Stimulated activated CD8-positive, alpha-beta memory T cell treated with anti-CD3 and anti-CD28 coated beads, Interleukin-15, amount 100 ng/mL, for 48 hours (primary cell): ENCODE measurements around the gene SSBP3.
"Not testable (repeated sequence)": the region's sequence is repeated elsewhere in the genome, so short reads cannot be mapped to it uniquely, and the experiment has no call there.

Source experiments
- DNase-seq, 2 donors: peaks; one replicate each; pipeline ENCODE4 v3.0.0-alpha.2; 2020; ENCODE audit warnings: low read depth in 2 of 2

SSBP3 gene

GRCh38 chr1:54244655-54245054 is 161.5 kb downstream of the SSBP3 start:
- DNase-seq: no peak

DNA sequence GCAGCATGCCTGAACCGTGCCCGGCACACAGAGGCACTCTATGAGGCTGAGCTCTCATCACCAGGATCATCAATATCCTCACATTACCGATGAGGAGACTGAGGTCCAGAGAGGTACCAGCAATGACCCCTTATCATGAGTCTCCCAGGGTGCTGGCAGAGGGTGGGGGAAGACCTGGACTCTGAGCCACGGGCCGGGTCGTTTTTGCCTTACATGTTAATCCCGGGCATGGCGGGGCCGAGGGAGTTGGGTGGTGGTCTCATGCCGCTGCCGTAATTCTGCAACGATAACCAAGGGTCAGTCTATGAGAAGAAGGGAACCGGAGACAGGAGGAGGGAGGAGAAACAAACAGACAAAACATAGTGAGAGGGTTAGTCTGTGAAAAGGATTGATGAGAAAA is 163.2 kb downstream of the SSBP3 start:
- DNase-seq: no peak

DNA sequence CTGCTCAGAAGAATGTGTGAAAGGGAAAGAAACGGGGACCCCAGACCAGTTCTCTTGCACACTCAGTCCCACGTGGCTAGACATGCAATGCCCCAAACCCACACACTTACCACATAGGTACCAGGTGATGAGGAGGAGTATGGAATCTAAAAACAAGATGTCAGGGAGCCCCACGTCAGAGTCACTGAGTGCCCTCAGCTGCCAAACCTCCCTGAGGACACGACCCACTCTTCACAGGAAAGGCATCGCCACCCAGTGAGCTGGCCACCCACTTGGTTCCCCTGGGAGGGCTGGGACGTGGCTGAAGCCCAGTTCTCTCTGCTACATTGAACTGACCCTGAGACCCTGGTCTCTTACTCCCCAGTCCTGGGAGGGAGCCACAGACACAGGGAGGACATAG is 164.8 kb downstream of the SSBP3 start:
- DNase-seq: no peak

GRCh38 chr1:54240741-54241335 is 165.4 kb downstream of the SSBP3 start:
- no peak for DNase-seq

GRCh38 chr1:54239631-54240031 is 166.6 kb downstream of the SSBP3 start:
- no peak for DNase-seq

GRCh38 chr1:54239035-54239383 is 167.2 kb downstream of the SSBP3 start:
- DNase-seq: no peak

DNA sequence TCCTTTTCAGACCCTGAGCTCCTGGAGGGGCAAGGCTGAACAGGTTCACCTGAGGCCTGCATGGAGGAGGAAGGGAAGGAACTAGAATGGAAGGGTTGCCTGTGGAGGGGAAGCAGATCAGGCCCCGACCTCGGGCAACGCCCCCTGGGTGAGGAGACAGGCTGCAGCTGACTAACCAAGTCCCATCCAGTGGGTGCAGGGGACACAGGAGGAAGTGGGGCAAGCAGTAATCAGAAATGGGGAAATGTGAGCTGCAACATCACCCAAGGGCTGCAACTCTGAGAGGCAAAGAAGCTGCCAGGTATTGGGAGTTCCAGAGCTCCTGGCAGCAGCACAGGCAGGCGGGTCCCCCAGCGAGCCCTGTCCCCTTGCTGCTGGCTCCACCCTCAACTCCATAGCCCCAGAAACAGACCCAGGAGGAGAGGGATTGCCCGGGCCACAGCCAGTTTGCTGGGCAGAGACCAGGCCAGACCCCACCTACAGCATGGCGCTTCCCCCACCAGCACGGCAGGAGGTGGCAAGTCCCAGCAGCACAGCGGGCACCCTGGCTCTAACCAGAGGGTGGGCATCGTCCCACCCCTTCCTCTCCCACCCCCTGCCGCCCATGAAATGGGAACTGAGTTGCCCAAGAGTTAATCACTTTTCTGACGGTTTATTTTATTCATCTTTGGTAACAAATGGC is 167.7 kb downstream of the SSBP3 start:
- no peak for DNase-seq

GRCh38 chr1:54237586-54237985 is 168.6 kb downstream of the SSBP3 start:
- no peak for DNase-seq

DNA sequence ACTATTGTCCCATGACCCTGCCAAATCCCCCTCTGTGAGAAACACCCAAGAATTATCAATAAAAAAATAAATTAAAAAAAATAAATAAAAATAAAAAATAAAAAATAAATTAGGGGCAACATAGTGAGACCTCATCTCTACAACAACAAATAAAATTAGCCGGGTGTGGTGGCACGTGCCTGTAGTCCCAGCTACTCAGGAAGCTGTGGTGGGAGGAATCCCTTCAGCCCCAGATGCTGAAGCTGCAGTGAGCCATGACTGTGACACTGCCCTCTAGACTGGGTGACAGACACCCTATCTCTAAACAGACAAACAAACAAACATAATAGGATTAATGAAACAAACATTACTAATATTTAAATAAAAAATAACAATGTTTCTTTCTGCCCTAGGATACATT is 171.9 kb downstream of the SSBP3 start:
- DNase-seq: no peak

GRCh38 chr1:54233196-54233595 is 173.0 kb downstream of the SSBP3 start:
- DNase-seq: not testable (repeated sequence)

GRCh38 chr1:54230507-54231339 is 175.5 kb downstream of the SSBP3 start:
- DNase-seq: peak; percentile 45 to 61

- peak; percentile 47 to 61 for DNase-seq
Measured at GRCh38 chr1:54229281-54229891, 176.8 kb downstream of the SSBP3 start.

GRCh38 chr1:54228638-54229079 is 177.5 kb downstream of the SSBP3 start:
- DNase-seq: no peak

DNA sequence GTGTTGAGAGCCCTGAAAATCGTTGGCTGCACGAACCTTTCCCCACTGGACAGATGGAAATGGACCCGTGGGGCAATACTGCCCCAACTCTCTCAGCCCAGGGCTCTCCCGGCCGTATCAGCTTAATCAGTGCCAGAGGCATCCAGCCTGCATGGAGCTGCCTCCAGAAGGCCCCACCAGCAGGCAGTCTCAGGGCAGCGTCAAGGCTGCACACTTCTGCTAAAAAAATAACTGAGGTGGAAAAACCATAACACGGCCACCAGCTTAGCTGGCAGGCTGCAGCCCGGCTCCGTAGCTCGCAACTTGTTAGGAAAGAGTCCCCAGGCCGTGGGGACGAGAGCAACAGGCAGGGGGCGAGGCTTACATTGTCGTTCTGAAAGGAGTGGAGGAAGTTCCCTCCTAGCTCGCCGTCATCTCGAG is 178.3 kb downstream of the SSBP3 start:
- DNase-seq: no peak

GRCh38 chr1:54227091-54227602 is 179.0 kb downstream of the SSBP3 start:
- DNase-seq: no peak

DNA sequence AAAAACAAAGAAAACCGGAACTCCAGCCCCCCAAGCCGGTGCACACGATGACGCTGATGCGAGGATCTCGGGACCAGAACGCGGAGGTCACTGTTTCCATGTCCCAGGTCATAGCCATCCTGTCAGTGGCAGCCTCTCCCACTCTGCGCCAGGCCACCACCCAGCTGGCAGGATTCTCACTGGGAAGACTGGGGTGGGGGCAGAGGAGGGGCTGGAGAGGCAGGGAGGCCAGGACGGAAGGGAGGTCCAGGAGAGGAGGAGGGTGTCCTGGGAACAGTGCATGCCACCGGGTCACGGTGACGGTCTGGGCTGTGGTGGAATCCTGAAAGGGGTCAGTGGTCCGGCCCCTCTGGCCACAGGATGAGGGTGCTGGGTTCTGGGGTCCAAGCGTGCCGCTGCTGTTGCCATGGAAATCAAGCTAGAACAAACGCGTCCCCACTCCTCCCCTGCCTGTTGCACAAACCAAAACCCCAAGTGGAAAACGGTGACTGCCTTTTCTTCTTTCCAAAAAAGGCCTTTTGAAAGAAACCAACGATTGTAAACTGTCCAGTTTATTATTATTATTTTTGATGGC is 180.1 kb downstream of the SSBP3 start:
- DNase-seq: no peak

- no peak for DNase-seq
Measured at GRCh38 chr1:54225378-54225777, 180.8 kb downstream of the SSBP3 start.

DNA sequence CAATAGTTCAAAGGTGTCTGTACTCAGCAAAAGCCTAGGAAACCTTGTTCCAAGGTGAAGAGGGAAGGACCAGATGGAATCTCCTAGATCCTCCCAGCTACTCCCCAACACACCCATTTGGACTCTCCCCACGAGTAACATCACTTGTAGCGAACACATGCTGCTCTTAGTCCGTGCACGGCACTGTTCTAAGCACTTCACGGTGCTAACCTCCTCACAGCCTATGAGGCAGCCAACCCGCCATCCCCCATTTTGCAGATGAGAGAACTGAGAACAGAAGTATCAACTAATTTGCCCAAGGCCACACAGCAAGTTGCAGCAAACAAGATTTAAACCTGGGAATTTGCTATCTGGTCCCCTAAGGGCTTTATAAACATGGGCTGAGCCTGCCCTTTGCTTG is 182.0 kb downstream of the SSBP3 start:
- DNase-seq: no peak

DNA sequence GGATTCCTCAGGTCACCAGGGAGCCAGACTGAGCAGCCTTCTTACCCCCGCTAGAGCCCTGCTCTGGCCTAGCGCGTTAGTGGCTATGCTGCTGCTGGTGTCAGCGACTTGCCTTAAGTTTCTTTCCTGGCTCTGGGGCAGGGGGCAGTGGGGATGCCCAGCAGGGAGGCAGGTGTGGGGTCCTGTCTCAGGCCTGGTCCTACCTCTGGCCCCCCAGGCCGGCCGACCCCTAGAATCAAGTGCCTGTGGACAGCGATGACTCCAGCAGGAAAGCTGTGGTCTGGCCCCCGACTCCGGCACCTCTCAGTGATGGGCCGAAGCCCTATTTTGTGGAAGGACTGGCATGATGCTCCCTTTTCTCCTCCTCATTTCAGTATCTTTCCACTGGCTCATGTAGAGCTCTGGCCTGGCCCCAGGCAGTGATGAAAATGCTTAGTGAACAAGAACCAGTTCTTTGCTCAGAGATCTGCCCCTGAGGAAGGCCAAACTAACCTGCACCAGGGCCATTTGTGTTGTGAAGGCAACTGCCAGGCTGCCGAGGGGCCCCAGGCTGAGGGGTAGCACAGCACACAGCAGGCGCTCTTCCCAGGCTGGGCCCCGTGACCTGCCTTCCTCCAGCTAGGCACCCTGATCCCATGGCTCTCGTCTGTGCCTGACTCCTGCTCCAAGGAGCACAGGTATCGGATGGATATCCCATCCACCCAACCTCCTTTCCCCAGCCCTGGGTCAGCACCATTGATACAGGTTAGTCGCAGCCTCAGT is 182.6 kb downstream of the SSBP3 start:
- no peak for DNase-seq

GRCh38 chr1:54222711-54223110 is 183.5 kb downstream of the SSBP3 start:
- no peak for DNase-seq

DNA sequence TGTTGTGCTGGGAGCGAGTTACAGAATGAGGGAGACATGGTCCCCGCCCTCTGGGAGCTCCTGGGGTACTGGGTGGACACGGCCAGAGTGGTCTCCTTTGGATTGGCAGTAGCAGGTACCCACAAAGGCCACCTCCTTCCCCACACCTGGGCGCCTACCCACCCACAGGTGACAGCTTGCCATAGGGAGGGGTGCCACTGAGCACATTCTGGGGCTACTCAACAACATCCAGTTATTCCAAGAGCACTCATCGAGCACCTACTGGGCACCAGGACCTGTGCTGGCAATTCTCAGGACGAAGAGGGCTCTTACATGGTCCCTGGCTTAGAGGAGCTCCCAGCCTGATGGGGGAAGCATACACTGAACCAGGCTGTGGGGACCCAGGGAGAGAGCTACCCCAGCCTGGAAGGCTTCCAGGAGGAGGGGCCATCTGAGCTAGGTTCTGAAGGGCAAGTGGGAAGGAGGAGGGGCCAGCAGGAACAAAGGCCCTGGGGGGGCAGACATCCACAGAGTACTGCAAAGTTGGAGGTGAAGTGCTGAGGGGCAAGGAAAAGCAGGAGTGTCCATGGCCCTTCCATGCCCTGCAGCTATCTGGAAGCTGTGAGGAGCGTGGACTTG is 184.2 kb downstream of the SSBP3 start:
- DNase-seq: no peak
